Measurements from ENCODE around the gene GPR55. TPM values are rescaled to one million over a fixed set of nuclear protein-coding genes. Genes with fewer than 3 reads are reported as not detected.

The GPR55 gene
- total RNA-seq, 1 experiment from 2014 or later: not detected

DNA sequence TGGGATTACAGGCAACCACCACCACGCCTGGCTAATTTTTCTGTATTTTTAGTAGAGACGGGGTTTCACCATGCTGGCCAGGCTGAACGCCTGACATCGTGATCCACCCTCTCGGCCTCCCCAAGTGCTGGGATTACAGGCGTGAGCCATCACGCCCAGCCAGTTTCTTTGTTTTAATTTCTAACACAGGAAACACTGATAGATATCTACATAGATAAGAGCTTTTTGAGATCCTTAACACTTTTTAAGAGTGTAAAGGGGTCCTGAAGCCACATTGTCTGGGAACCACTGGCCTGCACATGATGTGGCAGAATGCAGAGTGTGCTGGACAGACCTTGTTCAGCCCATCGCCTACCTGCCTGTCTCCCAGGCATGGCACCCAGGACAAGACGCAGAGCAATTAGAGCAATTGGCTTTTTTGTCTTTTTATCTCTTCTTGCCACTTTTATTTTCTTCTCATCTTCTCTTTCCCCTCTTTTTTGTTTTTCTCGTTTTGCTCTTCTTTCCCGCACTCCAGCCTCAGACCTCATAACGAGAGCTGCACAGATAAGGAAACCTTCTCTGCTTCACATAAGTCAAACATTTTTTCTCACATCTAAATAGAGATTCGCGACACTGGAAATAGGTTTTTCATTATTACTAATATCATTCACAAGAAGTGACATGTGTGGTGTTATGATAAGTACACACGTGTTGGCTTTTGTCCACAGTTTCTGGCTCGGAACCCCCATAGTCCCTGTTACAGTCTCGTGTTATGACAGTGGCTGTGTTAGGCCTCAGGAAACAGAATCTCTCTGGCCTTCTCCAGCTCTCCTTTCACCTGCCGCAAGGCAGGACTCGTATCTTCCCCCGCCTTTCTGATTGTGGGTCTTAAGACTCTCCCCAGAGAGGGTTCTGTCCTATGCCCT, 25.2 kb upstream of the GPR55 start:
- TF ChIP-seq ZNF416 (CRISPR knock-in tag; IDR thresholded peaks at IDR 0.05): no peak
- TF ChIP-seq ZNF396 (CRISPR knock-in tag; IDR thresholded peaks at IDR 0.05; ENCODE audit: borderline replicate concordance): no peak
- Mint-ChIP-seq H3K9me3 (peaks cover 6% of the 10 kb centered on the region), H3K4me3 (no peak overlapping the region), H3K27me3 (ENCODE audit: low read depth) (no peaks in the 10 kb centered on the region), H3K27ac (no peak overlapping the region; the same call in 1 of the 2 replicates), H3K4me1 (no peaks in the 10 kb centered on the region), H3K36me3 (no peaks in the 10 kb centered on the region)
- ATAC-seq (no peak), DNase-seq (ENCODE audit: low spot score) (no peak)
- CTCF ChIA-PET: interaction anchor here (0.9 to 5.4 kb wide), 3 partner anchors 26 to 48 kb away, joined by 3 to 21 read pairs (median 3); partner anchors contain the start of gene GPR55
- POLR2A ChIA-PET: no interaction called here

GRCh38 chr2:230947908-230948365, 22.9 kb upstream of the GPR55 start:
- no peak for DNase-seq (ENCODE audit: low spot score)
- H3K9me3 Mint-ChIP-seq: peaks cover 2% of the 10 kb centered on the region
- TF ChIP-seq ZNF671 (CRISPR knock-in tag; IDR thresholded peaks at IDR 0.05) (no peak), NR2C2 (CRISPR knock-in tag; IDR thresholded peaks at IDR 0.05) (no peak), ERG (CRISPR knock-in tag; IDR thresholded peaks at IDR 0.05) (no peak), ATF2 (CRISPR knock-in tag; IDR thresholded peaks at IDR 0.05; ENCODE audit: borderline replicate concordance, low read depth) (no peak), SMAD4 (CRISPR knock-in tag; IDR thresholded peaks at IDR 0.05) (no peak), PREB (CRISPR knock-in tag; IDR thresholded peaks at IDR 0.05; ENCODE audit: borderline replicate concordance) (no peak), GTF2I (CRISPR knock-in tag; conservative IDR thresholded peaks at IDR 0.05) (no peak)
- TF ChIP-seq, protein P1, sequence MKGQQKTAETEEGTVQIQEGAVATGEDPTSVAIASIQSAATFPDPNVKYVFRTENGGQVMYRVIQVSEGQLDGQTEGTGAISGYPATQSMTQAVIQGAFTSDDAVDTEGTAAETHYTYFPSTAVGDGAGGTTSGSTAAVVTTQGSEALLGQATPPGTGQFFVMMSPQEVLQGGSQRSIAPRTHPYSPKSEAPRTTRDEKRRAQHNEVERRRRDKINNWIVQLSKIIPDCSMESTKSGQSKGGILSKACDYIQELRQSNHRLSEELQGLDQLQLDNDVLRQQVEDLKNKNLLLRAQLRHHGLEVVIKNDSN (CRISPR knock-in tag; IDR thresholded peaks at IDR 0.05): no peak
- TF ChIP-seq, protein P2, sequence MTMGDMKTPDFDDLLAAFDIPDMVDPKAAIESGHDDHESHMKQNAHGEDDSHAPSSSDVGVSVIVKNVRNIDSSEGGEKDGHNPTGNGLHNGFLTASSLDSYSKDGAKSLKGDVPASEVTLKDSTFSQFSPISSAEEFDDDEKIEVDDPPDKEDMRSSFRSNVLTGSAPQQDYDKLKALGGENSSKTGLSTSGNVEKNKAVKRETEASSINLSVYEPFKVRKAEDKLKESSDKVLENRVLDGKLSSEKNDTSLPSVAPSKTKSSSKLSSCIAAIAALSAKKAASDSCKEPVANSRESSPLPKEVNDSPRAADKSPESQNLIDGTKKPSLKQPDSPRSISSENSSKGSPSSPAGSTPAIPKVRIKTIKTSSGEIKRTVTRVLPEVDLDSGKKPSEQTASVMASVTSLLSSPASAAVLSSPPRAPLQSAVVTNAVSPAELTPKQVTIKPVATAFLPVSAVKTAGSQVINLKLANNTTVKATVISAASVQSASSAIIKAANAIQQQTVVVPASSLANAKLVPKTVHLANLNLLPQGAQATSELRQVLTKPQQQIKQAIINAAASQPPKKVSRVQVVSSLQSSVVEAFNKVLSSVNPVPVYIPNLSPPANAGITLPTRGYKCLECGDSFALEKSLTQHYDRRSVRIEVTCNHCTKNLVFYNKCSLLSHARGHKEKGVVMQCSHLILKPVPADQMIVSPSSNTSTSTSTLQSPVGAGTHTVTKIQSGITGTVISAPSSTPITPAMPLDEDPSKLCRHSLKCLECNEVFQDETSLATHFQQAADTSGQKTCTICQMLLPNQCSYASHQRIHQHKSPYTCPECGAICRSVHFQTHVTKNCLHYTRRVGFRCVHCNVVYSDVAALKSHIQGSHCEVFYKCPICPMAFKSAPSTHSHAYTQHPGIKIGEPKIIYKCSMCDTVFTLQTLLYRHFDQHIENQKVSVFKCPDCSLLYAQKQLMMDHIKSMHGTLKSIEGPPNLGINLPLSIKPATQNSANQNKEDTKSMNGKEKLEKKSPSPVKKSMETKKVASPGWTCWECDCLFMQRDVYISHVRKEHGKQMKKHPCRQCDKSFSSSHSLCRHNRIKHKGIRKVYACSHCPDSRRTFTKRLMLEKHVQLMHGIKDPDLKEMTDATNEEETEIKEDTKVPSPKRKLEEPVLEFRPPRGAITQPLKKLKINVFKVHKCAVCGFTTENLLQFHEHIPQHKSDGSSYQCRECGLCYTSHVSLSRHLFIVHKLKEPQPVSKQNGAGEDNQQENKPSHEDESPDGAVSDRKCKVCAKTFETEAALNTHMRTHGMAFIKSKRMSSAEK (CRISPR knock-in tag; IDR thresholded peaks at IDR 0.05; ENCODE audit: borderline replicate concordance): no peak
- H3K27ac Mint-ChIP-seq: no peak overlapping the region
- ATAC-seq: no peak
- H3K4me3 Mint-ChIP-seq: no peak overlapping the region
- 0 out of 2 replicates have a peak, but pooled peaks cover 3% of the 10 kb centered on the region for H3K4me1 Mint-ChIP-seq
- CTCF ChIA-PET: interaction anchor here (1.4 to 5.4 kb wide), 3 partner anchors 24 to 124 kb away, joined by 4 to 21 read pairs (median 4); partner anchors contain the start of gene GPR55
- no peaks in the 10 kb centered on the region for H3K36me3 Mint-ChIP-seq
- POLR2A ChIA-PET: interaction anchor here (0.6 kb wide), 1 partner anchor 15 kb away, joined by 4 read pairs; no protein-coding TSS in a partner anchor
- H3K27me3 Mint-ChIP-seq (ENCODE audit: low read depth): no peaks in the 10 kb centered on the region

Measured in WTC11 (cell line).